Measurements from ENCODE around the gene BRPF3.

GRCh38 chr6:36197739-36198221 lies 1.2 kb downstream of the BRPF3 start:
- no peak for TF ChIP-seq CTCF (IDR thresholded peaks at IDR 0.05; ENCODE audit: low read length)
- no peak for TF ChIP-seq EZH2 (IDR thresholded peaks at IDR 0.05; ENCODE audit: borderline replicate concordance, low read length)
